BE2C (cell line): ENCODE results near the gene RABAC1.

ENCODE experiments used
- DNase-seq: peaks from one replicate; pipeline ENCODE4 v3.0.0-alpha.2; 2020
- H3K27me3 ChIP-seq: fragments of 250-450 bp; sonication (Bioruptor Pico); 2 replicates; pipeline ENCODE4 v1.5.1; 2020; ENCODE audit warnings: mild to moderate bottlenecking
- H3K36me3 ChIP-seq: fragments of 250-450 bp; sonication (Bioruptor Pico); 2 replicates; pipeline ENCODE4 v1.5.1; 2020; ENCODE audit warnings: mild to moderate bottlenecking
- H3K4me1 ChIP-seq: fragments of 250-450 bp; sonication (Bioruptor Pico); 2 replicates; pipeline ENCODE4 v1.5.1; 2020
- H3K4me3 ChIP-seq: 2 replicates; pipeline ENCODE4 v1.5.1; 2011; ENCODE audit warnings: low read depth, low read length
- H3K9me3 ChIP-seq: fragments of 250-450 bp; sonication (Bioruptor Pico); 2 replicates; pipeline ENCODE4 v1.5.1; 2020
- TF ChIP-seq, protein P1 (sequence below): IDR thresholded peaks from 2 replicates; pipeline ENCODE4 v1.5.1; 2012; ENCODE audit warnings: mild to moderate bottlenecking, low read depth, low read length

RABAC1 gene

DNA sequence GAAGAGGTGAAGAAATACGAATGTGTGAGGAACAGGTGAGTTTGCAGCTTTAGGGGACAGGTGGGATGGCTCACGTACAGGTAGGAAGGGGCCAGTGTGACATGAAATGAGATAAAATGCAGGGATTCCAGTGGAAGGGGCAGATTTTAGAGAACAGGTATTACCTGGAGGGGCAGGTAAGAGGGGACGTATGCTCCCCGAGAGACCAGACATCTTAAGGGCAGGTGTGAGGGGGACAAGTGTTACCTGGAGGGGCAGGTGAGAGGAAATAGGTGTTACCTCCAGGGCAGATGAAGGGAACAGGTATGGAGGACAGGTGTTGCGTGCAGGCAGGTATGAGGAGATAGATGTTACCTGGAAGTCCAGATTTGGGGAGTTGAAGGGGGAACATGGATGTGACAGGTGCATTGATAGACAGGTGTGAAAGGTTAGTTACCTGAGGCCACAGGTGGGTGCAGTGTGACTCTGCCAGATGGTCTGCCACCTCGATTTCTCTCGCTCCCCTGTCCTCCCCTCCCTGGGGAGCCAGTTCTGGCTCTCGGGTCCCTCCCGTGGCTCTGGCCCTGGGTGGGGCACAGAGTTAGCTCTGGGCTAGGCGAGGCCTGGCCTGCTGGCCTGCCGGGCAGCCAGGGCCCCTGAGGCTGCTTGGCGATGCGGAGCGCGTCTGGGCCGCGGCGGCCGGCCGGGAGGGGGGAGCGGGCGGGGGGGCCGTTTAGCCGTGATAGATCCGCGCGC lies 32.9 kb downstream of the RABAC1 start:
- Histone ChIP-seq H3K4me1 (no peaks in the 10 kb centered on the region), H3K27me3 (peaks cover 52% of the 10 kb centered on the region), H3K4me3 (no peak overlapping the region), H3K36me3 (no peaks in the 10 kb centered on the region), H3K9me3 (no peaks in the 10 kb centered on the region; the same call in 1 of the 2 replicates)
- no peak for DNase-seq
- TF ChIP-seq, protein P1, sequence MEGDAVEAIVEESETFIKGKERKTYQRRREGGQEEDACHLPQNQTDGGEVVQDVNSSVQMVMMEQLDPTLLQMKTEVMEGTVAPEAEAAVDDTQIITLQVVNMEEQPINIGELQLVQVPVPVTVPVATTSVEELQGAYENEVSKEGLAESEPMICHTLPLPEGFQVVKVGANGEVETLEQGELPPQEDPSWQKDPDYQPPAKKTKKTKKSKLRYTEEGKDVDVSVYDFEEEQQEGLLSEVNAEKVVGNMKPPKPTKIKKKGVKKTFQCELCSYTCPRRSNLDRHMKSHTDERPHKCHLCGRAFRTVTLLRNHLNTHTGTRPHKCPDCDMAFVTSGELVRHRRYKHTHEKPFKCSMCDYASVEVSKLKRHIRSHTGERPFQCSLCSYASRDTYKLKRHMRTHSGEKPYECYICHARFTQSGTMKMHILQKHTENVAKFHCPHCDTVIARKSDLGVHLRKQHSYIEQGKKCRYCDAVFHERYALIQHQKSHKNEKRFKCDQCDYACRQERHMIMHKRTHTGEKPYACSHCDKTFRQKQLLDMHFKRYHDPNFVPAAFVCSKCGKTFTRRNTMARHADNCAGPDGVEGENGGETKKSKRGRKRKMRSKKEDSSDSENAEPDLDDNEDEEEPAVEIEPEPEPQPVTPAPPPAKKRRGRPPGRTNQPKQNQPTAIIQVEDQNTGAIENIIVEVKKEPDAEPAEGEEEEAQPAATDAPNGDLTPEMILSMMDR, result no peak

DNA sequence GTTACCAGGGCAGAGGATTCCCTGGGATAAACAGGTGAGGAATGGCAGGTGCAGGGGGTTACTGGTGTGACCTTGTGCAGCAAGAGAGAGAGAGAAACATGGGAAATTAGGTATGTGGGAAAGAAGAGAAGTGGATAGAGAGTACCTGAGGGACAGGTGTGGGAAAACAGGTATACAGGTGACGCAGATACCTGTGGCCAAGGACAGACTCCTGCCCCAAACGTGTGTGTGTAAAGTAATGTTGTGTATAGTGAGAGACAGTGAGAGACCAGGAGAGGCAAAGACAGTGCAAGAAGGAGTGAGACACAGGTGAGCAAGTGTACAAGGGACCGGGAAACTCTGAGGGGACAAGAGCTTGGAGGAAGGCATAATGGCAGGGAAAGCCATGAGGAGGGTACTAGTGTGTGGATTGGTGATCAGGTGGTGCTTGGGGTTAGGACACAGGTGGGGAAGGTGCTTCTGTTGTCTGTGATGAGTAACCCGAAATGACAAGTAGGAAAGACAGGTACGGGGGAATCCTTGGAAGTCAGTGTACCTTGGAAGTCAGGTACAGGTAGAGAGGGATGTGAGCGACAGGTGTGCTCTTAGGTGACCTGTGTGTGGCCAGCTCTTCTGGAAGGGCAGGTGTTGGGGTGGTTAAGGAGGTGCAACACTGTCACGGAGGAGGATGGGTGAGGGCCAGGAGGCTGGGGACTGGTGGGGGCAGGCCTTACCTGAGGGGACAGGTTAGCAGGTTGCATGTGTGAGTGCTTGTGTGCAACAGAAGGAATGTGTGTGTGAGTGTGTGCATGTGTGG lies 33.7 kb downstream of the RABAC1 start:
- DNase-seq, result no peak
- no peaks in the 10 kb centered on the region for H3K4me1 ChIP-seq
- no peak overlapping the region for H3K4me3 ChIP-seq
- no peaks in the 10 kb centered on the region for H3K36me3 ChIP-seq
- peaks cover 49% of the 10 kb centered on the region for H3K27me3 ChIP-seq
- TF ChIP-seq, protein P1, result no peak
- no peaks in the 10 kb centered on the region; the same call in 1 of the 2 replicates for H3K9me3 ChIP-seq

DNA sequence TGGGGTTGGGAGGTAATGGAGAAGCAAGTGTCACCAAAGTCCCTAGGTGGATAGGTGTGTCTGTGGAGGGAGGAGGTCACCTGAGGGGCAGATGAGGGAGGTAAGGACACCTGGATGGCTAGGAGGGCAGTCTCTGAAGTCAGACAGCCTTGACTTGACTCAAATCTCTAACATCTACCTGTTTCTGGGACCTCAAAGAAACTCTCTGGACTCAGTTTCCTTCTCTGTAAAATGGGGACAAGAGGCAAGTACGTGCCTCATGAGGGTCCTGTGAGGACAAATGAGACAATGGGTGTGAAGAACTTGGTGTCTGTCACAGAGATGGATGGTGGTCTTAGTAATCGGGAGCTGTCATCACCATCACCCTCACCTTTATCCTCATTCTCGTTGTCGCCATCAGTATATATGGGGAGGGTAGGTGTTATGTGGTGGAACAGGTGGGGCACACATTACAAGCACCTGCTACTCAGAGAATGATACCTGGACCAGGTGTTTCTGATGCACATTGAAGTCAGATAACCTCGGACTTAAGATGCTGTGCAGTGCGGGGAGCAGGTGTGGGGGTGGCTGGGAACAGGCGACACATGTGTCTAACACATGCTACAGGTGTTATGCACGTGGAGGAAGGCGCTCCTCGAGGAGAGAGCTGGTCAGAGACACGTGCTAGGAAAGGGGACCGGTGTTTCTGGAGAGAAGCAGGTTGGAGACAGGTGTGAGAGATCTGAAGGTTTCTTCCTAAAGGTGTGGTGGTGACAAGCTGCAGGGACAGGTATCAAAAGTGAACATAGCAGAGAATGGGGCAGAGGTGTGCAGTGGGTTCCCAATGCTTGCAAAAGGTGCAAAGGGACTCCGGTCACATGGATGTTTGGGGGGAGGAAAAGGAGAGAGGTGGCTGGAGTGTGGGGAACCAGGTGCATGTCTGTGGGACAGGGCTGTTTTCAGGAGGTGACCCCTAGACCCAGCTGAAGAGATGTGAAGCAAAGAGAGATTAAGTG lies 34.7 kb downstream of the RABAC1 start:
- TF ChIP-seq, protein P1, result no peak
- Histone ChIP-seq H3K27me3 (peaks cover 39% of the 10 kb centered on the region), H3K9me3 (no peaks in the 10 kb centered on the region; the same call in 1 of the 2 replicates), H3K4me1 (no peaks in the 10 kb centered on the region), H3K36me3 (no peaks in the 10 kb centered on the region), H3K4me3 (no peak overlapping the region)
- no peak for DNase-seq

DNA sequence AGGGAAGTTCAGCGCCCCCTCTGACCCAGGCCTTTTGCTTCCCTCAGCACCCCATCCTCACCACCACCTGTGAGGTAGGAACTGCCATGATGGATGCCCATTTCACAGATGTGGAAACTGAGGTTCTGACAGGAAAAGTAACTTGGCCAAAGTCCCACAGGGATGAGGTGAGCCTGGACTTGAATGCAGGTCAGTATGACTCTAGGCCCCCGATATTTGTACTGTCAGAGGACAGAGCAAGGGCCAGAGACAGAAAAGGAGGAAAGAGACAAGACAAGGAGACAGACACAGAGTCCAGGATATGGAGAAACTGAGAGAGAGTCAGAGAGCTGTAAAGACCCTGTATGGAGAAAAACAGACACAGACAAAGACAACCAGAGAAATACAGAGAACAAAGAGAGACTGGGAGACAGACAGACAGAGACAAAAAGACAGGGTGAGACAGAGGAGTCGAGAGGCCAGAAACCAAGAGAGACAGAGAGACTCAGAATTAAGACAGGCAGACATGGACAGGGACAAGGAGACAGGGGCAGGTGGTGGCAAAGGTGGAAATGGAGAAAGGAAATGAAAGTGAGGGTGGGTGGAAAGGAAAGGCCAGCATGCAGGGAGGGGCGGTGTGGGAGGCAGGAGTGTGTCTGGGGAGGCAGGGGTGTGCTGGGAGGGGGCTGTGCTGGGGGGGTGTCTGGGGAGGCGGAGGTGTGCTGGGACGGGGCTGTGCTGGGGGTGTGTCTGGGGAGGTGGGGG lies 35.9 kb downstream of the RABAC1 start:
- H3K27me3 ChIP-seq, result peaks cover 28% of the 10 kb centered on the region
- H3K4me3 ChIP-seq, result no peak overlapping the region

DNA sequence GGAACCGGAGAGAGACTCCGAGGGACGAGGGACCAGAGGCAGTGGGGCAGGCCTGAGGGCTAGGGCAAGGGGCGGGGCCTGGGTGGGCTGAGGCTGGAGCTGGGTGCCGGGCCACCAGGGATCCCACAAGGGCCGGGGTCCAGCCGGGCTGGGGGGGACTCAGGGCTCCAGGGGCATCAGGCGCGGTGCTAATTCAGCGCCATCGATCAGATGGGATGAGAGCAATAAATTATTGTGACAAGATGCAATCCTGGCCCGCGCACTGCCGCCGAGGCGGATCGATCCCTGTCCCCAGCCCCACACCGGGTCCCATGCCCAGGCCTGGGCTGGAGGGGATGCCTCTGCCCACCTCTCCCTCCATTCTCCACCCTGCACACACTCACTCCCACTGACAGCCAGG lies 36.5 kb downstream of the RABAC1 start:
- Histone ChIP-seq H3K4me3 (no peak overlapping the region), H3K36me3 (no peaks in the 10 kb centered on the region), H3K9me3 (no peaks in the 10 kb centered on the region; the same call in 1 of the 2 replicates), H3K27me3 (peaks cover 28% of the 10 kb centered on the region), H3K4me1 (no peaks in the 10 kb centered on the region)
- no peak for DNase-seq
- TF ChIP-seq, protein P1, result no peak

More for the DNA sequence above, 35.9 kb downstream of the RABAC1 start:
- no peak for DNase-seq
- TF ChIP-seq, protein P1, result no peak
- Histone ChIP-seq H3K9me3 (no peaks in the 10 kb centered on the region; the same call in 1 of the 2 replicates), H3K36me3 (no peaks in the 10 kb centered on the region), H3K4me1 (no peaks in the 10 kb centered on the region)
